ENCODE measurements around the gene H2BK1. TPM values are rescaled to one million over a fixed set of nuclear protein-coding genes. Genes with fewer than 3 reads are reported as not detected.

Gene H2BK1
- total RNA-seq, 1 donor from 2014 or later, result not detected

DNA sequence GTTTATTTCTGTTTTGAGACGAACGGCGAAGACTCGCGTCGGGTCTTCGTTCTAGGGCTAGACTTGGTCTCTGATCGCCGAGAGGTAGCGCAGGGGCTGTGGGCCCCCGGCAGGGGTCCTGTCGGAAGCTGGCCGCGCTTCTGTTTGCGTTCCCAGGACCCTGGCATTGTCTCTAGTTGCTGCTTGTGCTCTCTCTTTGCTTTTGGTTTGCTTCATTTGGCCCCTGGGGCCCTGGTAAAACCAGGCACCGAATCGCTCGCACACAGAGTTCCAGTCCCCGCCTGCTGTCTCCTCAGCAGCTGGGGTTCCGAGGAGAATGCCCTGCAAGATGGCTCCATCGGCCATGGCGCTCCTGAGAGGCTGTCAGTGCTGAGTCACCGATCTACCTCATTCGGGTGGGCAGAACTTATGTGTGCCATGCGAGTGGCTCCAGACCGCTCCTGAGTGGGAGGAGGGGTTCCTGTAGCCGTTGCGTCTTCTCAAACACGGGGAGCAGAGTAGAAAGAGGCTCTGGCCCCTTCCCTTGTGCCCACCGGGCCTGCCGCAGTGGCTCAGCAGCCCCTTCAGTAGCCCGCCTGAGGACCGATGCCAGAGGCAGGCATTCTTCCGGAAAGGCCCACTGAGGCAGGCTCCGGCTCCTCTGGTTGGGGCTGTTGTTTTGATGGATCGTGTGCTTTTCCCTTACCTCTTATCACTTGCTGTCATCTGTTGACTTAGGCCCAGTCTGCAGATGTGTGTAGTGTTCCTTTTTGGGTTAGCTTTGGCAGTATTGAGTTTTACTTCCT lies 22.8 kb upstream of the H2BK1 start:
- Mint-ChIP-seq H3K27ac (peak overlapping the region; percentile 99), H3K9me3 (no peaks in the 10 kb centered on the region), H3K4me1 (peaks cover 27% of the 10 kb centered on the region), H3K36me3 (ENCODE audit: low read depth) (peaks cover 30% of the 10 kb centered on the region), H3K4me3 (peak overlapping the region; percentile 100), H3K27me3 (peaks cover 6% of the 10 kb centered on the region)
- intact Hi-C loops (cut with micrococcal nuclease), result loop anchor here (1.0 kb wide), 3 partner anchors 11 to 205 kb away; partner anchors contain the start of gene ABCB8
- DNase-seq, result peak; percentile 88

DNA sequence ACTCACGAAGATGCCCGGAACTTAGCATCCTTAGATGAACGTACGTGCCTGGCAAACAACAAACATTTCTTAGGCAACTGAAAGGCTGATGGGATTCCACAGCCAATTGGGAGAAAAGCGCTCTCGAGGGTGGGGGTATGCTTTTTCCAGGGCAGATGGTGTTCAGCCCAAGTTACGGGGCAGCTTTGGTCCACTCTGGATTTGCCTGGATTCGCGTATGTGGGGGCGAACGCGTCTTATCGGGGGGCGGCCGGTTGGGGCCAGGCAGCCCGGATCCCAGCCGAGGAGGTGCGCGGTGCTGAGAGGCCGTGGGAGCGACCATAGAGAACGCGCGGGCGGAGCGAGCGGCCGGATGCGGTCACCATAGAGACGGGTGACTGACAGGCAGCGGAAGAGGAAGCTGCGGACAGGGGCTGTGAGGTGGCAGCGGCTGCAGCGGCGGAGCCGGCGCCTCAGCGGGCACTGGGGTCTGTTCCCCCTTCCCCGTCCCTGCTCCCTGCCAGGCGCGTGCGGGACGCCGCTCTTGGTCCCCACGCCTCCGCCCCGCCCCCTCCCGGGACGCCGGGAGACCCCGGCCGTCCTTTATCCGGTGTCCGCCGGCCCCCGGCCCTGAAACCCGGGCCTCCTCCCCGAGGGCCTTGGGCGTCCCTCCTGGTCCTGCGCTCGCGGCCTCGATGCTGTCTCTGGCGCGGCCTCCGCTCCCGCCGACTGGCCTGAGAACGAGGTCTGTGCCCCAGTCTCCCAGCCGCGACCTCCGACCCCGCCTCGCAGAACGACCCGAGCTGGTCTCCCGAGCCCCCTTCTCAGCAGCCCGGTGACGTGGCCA lies 22.0 kb upstream of the H2BK1 start, which contains the start of gene CHPF2:
TSS of gene CHPF2 (plus strand) at position 393 of the 826 bp plus-strand sequence. CDS start 1,529 bp downstream, outside the sequence.
- Mint-ChIP-seq H3K4me1 (peaks cover 33% of the 10 kb centered on the region), H3K36me3 (ENCODE audit: low read depth) (peaks cover 30% of the 10 kb centered on the region), H3K27me3 (peaks cover 6% of the 10 kb centered on the region), H3K4me3 (peak within 1 kb of the TSS; percentile 100), H3K9me3 (no peaks in the 10 kb centered on the region), H3K27ac (peak within 1 kb of the TSS; percentile 99)
- intact Hi-C loops (cut with micrococcal nuclease), result loop anchor here (1.0 kb wide), 1 partner anchor 204 kb away; the partner anchor contains the start of gene ABCB8
- DNase-seq, result peak; percentile 98

DNA sequence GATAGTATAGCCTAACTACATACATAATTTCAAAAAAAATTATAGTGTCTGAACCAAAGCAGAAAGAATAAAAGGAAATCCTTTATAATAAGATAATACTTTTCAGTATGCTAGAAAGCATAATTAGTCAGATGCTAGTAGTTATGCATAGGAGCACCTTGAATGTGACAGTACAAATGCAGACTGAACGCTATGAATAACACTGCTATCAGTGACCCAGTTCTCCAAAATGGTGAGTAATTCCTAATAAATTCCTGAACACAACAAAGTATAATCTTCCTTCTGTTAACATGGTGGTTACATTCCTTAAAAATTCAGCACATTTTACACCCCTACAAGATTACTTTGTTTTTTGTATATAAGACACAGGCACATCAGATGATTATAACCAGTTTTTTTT lies 20.8 kb upstream of the H2BK1 start:
- Mint-ChIP-seq H3K27ac (peak overlapping the region; percentile 9), H3K4me3 (no peak overlapping the region), H3K9me3 (no peaks in the 10 kb centered on the region), H3K36me3 (ENCODE audit: low read depth) (peaks cover 31% of the 10 kb centered on the region), H3K27me3 (peaks cover 6% of the 10 kb centered on the region), H3K4me1 (peaks cover 43% of the 10 kb centered on the region)
- intact Hi-C loops (cut with micrococcal nuclease), result no loop called here
- no peak for DNase-seq

DNA sequence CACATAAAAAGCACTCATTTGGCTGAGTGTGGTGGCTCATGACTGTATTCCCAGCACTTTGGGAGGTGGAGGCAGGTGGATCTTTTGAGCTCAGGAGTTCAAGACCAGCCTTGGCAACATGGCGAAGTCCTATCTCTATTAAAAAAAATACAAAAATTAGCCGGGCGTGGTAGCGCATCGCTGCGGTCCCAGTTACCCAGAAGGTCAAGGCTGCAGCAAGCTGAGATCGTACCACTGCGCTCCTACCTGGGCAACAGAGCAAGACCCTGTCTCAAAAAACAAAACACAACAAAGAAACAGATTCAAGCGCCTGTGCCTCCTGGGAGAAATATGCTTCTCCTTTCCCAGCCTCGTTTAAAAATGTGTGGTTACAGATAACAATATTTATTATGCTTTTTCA lies 19.0 kb upstream of the H2BK1 start:
- Mint-ChIP-seq H3K27me3 (peaks cover 6% of the 10 kb centered on the region), H3K9me3 (no peaks in the 10 kb centered on the region), H3K36me3 (ENCODE audit: low read depth) (peaks cover 34% of the 10 kb centered on the region), H3K4me3 (no peak overlapping the region), H3K4me1 (peaks cover 48% of the 10 kb centered on the region), H3K27ac (no peak overlapping the region)
- intact Hi-C loops (cut with micrococcal nuclease), result no loop called here
- no peak for DNase-seq

DNA sequence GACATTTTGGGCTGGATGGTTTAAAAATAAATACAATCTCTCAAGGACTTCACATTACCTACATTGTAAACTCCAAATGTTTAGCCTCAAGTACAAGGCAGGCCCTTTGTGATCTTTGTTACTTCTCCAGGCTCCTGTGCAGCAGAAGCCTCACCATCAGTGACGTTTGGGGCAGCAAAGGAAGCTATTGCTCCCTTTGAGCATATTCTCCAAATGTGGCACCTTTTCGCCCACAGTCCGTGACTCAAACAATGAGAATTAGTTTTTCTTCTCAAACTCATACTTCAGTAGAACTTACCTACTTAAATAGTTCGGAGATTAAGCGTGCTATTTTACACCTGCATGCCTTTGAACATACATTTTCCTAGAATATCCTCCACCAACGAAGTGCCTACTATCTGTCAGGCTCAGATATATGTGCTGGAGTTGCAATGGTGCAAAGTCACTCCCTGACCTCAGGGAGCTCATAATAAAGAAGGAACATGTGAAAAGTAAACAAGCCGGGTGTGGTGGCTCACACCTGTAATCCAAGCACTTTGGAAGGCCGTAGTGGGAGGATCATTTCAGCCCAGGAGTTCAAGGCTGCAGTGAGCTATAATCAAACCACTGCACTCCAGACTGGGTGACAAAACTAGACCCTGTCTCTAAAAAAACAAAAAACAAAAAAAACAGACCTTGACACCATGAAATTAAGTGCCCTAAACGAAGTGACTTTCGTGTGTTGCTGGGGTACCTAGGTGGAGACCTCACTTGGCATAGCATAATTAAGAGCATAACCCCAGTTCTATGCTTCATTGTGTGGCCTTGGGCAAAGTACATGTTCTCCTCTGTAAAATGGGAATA lies 18.0 kb upstream of the H2BK1 start:
- Mint-ChIP-seq H3K9me3 (no peaks in the 10 kb centered on the region), H3K27ac (peak overlapping the region; percentile 21), H3K36me3 (ENCODE audit: low read depth) (peaks cover 37% of the 10 kb centered on the region), H3K4me3 (peak overlapping the region; percentile 97), H3K27me3 (peaks cover 6% of the 10 kb centered on the region), H3K4me1 (peaks cover 41% of the 10 kb centered on the region)
- no peak for DNase-seq
- intact Hi-C loops (cut with micrococcal nuclease), result no loop called here

DNA sequence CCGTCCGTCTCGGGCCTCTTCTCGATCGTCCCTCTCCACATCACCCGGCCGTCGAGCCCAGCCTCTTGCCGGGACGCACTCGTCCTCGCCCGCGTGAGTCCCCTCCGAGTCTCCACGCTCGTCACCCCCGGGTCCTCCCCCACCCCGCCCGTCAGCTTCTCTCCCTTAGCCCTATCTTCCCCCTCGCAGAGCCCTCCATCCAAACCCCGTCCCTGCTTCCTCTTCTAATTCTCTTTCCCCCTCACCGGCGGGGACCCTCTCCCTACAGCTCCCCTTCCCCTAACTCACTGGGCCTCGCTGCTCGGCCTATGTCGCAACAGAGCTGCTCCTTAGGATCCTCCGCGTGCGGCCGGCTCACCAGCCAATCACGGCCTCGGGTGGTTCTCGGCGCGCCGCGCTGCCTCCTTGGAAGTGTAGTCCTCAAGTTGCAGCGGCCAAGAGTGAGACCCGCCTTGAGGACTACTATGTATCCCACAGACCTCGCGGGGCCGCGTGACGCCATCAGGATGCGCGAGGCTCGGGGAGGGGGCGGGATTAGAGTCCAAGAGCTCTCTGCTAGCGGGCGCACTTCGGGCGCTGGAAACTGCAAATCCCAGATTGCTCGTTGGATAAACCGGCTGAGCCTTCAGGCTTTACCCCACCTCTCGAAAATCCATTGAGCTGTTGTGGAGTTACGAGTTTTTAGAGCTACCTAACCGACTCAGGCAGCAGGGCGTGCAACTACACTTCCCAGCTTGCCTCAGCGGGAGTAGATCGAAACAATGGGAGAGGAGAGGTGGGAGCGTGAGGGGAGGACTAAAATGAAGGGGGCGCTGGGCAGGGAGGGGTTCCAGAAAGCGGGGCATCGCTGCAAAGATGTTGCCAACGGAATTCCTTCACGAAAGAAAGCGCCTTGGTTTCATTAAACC lies 16.8 kb upstream of the H2BK1 start, which contains the start of gene ABCF2:
TSS of gene ABCF2 (minus strand) at position 331 of the 908 bp plus-strand sequence. CDS start 747 bp downstream, outside the sequence.
- H3K9me3 Mint-ChIP-seq, result no peaks in the 10 kb centered on the region
- peak within 1 kb of the TSS; percentile 96 for H3K27ac Mint-ChIP-seq
- peaks cover 36% of the 10 kb centered on the region for H3K4me1 Mint-ChIP-seq
- H3K27me3 Mint-ChIP-seq, result peaks cover 6% of the 10 kb centered on the region
- peaks cover 38% of the 10 kb centered on the region for H3K36me3 Mint-ChIP-seq (ENCODE audit: low read depth)
- intact Hi-C loops (cut with micrococcal nuclease), result loop anchor here (1.0 to 2.0 kb wide), 4 partner anchors 18 to 169 kb away; partner anchors contain the start of gene TMUB1
- DNase-seq, result peak; percentile 99
- peak within 1 kb of the TSS; percentile 97 for H3K4me3 Mint-ChIP-seq

DNA sequence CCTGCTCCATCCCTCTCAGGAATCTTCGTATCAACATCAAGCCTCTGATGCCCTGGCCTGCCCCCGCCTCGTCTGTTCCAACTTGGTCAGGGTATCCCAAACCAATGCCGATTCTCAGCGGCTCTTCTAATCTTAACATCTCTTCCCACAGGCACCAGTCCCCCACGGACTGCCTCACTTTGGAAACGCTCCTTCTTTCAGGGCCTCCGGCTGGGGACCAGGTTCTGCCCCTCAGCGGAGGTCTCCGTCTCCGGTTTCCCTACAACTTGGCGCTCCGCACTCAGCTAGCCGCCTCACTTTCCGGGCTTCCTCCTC lies 16.2 kb upstream of the H2BK1 start:
- peaks cover 42% of the 10 kb centered on the region for H3K36me3 Mint-ChIP-seq (ENCODE audit: low read depth)
- H3K9me3 Mint-ChIP-seq, result no peaks in the 10 kb centered on the region
- peak overlapping the region; percentile 96 for H3K27ac Mint-ChIP-seq
- peaks cover 6% of the 10 kb centered on the region for H3K27me3 Mint-ChIP-seq
- peak overlapping the region; percentile 97 for H3K4me3 Mint-ChIP-seq
- peaks cover 30% of the 10 kb centered on the region for H3K4me1 Mint-ChIP-seq
- intact Hi-C loops (cut with micrococcal nuclease), result loop anchor here (2.0 kb wide), 3 partner anchors 18 to 144 kb away; partner anchors contain the start of gene TMUB1
- no peak for DNase-seq

DNA sequence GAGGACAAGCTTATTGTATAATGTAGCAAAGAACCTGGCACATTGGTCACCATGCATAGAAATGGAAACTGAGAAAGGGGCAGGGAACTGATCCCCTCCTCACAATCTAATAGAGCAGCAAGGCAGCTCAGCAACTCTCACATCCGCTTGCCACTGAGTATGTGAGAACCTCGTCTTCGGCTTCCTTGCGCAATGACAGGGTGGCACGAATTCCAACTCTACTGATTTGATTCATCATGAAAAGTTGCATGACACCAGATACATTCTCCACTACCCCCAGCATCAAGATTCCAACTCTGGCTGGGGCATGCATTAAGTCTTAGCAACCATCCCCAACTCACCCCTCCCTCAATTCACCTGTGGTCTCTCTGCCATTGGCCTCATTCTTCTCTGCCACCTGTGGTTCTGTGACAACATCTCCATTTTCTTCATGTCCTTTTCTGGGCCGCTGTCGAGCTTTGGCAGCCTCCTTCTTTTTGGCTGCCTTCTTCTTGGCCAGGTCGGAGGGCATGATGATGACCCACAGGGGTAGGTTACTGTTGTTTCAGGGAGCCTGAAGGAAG lies 15.7 kb upstream of the H2BK1 start:
- Mint-ChIP-seq H3K4me1 (peaks cover 29% of the 10 kb centered on the region), H3K27ac (peak overlapping the region; percentile 96), H3K27me3 (peaks cover 5% of the 10 kb centered on the region), H3K9me3 (no peaks in the 10 kb centered on the region), H3K36me3 (ENCODE audit: low read depth) (peaks cover 43% of the 10 kb centered on the region), H3K4me3 (peak overlapping the region; percentile 97)
- DNase-seq, result no peak
- intact Hi-C loops (cut with micrococcal nuclease), result loop anchor here (2.0 kb wide), 3 partner anchors 19 to 143 kb away; partner anchors contain the start of gene TMUB1

DNA sequence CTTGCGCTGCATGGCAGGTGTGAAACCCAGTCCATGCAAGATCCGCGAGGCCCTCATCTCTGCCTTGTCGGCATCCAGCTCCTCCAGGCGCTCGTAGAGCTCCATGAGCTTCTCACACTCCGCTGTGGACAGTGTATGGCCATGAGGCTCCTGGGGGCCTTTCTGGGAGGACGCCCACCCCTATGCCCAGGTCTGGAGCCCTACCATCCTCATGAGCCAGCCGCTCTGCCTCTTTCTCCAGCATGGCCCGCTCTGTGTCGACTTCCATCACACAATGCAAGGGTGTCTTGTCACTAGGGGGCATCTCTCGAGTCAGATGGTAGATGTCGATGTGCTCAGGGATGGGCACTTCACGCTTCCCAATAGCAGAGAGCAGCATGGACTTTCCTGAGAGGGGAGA lies 13.4 kb upstream of the H2BK1 start:
- DNase-seq, result no peak
- H3K36me3 Mint-ChIP-seq (ENCODE audit: low read depth), result peaks cover 54% of the 10 kb centered on the region
- no peak overlapping the region for H3K27ac Mint-ChIP-seq
- no peaks in the 10 kb centered on the region for H3K9me3 Mint-ChIP-seq
- intact Hi-C loops (cut with micrococcal nuclease), result no loop called here
- peaks cover 32% of the 10 kb centered on the region for H3K4me1 Mint-ChIP-seq
- H3K4me3 Mint-ChIP-seq, result no peak overlapping the region
- no peaks in the 10 kb centered on the region for H3K27me3 Mint-ChIP-seq

DNA sequence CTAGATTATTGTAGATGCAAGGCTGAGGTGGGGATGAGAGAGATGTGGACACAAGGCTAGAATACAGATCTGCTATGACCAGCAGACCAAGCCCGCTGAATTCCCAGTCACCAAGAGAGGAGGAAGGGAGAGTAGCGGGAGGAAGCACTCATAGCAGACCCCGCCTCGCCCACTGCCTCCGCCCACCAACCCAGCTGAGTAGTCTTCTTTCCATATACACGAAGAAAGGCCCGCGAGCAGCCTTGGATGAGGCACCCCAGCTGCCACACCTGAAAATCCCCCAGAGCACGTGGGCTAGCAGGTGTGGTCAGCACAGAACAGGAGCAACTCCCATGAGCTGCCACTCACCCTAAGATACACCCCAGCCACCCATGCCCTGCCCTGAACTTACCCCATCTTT lies 7.9 kb upstream of the H2BK1 start:
- H3K4me3 Mint-ChIP-seq, result no peak overlapping the region
- no peak for DNase-seq
- H3K27me3 Mint-ChIP-seq, result no peaks in the 10 kb centered on the region
- intact Hi-C loops (cut with micrococcal nuclease), result no loop called here
- H3K9me3 Mint-ChIP-seq, result no peaks in the 10 kb centered on the region
- H3K4me1 Mint-ChIP-seq, result peaks cover 3% of the 10 kb centered on the region
- H3K27ac Mint-ChIP-seq, result no peak overlapping the region
- peaks cover 57% of the 10 kb centered on the region for H3K36me3 Mint-ChIP-seq (ENCODE audit: low read depth)

DNA sequence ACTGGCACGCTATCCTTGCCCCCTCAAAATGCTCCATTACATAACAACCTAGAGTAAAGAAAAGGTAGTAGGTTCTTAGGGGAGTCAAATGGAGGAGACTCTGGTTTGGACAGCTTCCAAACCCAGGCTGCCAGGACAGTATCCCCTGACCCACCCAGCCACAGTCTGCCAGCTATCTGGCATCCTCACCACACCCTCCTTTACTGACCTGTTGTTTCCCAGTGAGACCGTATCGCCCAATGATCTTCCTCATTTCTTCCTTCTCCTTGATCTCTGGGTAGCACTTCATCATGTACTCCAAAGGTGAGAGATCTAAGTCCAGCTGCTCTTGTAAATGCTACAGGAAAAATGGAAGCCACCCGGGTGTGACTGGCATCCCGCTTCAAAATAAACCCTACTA lies 5.1 kb upstream of the H2BK1 start:
- Mint-ChIP-seq H3K4me1 (peaks cover 3% of the 10 kb centered on the region), H3K4me3 (no peak overlapping the region), H3K27me3 (no peaks in the 10 kb centered on the region), H3K9me3 (no peaks in the 10 kb centered on the region), H3K36me3 (ENCODE audit: low read depth) (peaks cover 59% of the 10 kb centered on the region), H3K27ac (no peak overlapping the region)
- DNase-seq, result no peak
- intact Hi-C loops (cut with micrococcal nuclease), result no loop called here

DNA sequence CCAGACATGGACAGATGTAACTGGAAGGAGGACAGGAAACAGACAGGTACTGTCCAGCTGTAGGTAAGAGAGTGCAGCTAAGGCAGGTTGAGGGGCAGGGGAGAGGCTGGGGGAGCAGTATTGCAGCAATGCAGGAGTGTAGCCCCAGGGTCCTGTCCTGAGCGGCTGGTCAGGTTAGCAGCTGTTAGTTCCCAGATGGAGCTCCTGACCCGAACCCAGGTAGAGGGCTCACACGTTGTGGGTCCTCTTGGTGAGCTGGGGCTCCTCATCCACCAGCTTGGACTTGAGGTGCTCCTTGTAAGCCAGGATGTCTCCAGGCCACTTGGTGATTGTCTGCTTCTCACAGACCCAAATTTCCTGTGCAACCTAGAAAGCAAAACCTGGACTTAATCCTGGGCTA lies 3.5 kb upstream of the H2BK1 start:
- DNase-seq, result no peak
- peaks cover under 1% of the 10 kb centered on the region for H3K4me1 Mint-ChIP-seq
- H3K4me3 Mint-ChIP-seq, result no peak overlapping the region
- intact Hi-C loops (cut with micrococcal nuclease), result no loop called here
- no peaks in the 10 kb centered on the region for H3K27me3 Mint-ChIP-seq
- peaks cover 51% of the 10 kb centered on the region for H3K36me3 Mint-ChIP-seq (ENCODE audit: low read depth)
- H3K9me3 Mint-ChIP-seq, result no peaks in the 10 kb centered on the region
- H3K27ac Mint-ChIP-seq, result no peak overlapping the region

All from activated CD4-positive, alpha-beta T cell treated with anti-CD3 and anti-CD28 coated beads, Interleukin-2, amount 10 ng/mL, durations not matched to agents 24 days and 14 days (primary cell).